Astrocyte of the spinal cord (primary cell): Measurements from ENCODE around the gene MPZL3.

ENCODE experiments used
- DNase-seq: peaks from one replicate; pipeline ENCODE4 v3.0.0; 2011; ENCODE audit warnings: low read depth, low spot score
- H3K4me3 ChIP-seq: 2 replicates; pipeline ENCODE4 v1.5.1; 2011; ENCODE audit warnings: low read depth, mild to moderate bottlenecking, low read length, moderate library complexity
- CTCF ChIP-seq: IDR thresholded peaks from 2 replicates; pipeline ENCODE4 v1.5.1; 2012; ENCODE audit warnings: low read depth, mild to moderate bottlenecking, low read length, inconsistent platforms
- in situ Hi-C: cut with HindIII; loops from 2 replicates; pipeline ENCODE4 v1.10.0; 2017; ENCODE audit warnings: low sequenced_read_pairs

The MPZL3 gene

GRCh38 chr11:118243993-118244762, 8.0 kb downstream of the MPZL3 start:
- no peak for TF ChIP-seq CTCF
- no peak for DNase-seq
- in situ Hi-C loops, result no loop called here
- no peak overlapping the region for H3K4me3 ChIP-seq

GRCh38 chr11:118243161-118243560, 9.0 kb downstream of the MPZL3 start:
- no peak for TF ChIP-seq CTCF
- H3K4me3 ChIP-seq, result no peak overlapping the region
- no peak for DNase-seq
- in situ Hi-C loops, result no loop called here

- H3K4me3 ChIP-seq, result no peak overlapping the region
- no peak for DNase-seq
- no peak for TF ChIP-seq CTCF
- in situ Hi-C loops, result no loop called here
Measured at GRCh38 chr11:118241764-118242098, 10.4 kb downstream of the MPZL3 start.

GRCh38 chr11:118240999-118241763, 11.0 kb downstream of the MPZL3 start:
- H3K4me3 ChIP-seq, result no peak overlapping the region

GRCh38 chr11:118239509-118240205, 12.5 kb downstream of the MPZL3 start:
- in situ Hi-C loops, result no loop called here
- no peak for TF ChIP-seq CTCF
- no peak for DNase-seq
- H3K4me3 ChIP-seq, result no peak overlapping the region

More at GRCh38 chr11:118240999-118241763, 11.0 kb downstream of the MPZL3 start:
- TF ChIP-seq CTCF, result no peak
- in situ Hi-C loops, result no loop called here
- DNase-seq, result no peak

GRCh38 chr11:118238929-118239328, 13.2 kb downstream of the MPZL3 start:
- no peak for TF ChIP-seq CTCF
- DNase-seq, result no peak
- H3K4me3 ChIP-seq, result no peak overlapping the region
- in situ Hi-C loops, result no loop called here
